HG03439 (cell line): ENCODE measurements around the gene BET1L.
"Not testable (repeated sequence)": the region's sequence is repeated elsewhere in the genome, so short reads cannot be mapped to it uniquely, and the experiment has no call there.

ENCODE experiments used
- ATAC-seq: cut with Tn5 transposase; IDR thresholded peaks from one replicate; pipeline ENCODE4 v1.9.1; 2021; ENCODE audit warnings: mild to moderate bottlenecking, moderate library complexity; ENCODE audit not compliant: unreplicated experiment

Gene BET1L, protein sequence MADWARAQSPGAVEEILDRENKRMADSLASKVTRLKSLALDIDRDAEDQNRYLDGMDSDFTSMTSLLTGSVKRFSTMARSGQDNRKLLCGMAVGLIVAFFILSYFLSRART

DNA sequence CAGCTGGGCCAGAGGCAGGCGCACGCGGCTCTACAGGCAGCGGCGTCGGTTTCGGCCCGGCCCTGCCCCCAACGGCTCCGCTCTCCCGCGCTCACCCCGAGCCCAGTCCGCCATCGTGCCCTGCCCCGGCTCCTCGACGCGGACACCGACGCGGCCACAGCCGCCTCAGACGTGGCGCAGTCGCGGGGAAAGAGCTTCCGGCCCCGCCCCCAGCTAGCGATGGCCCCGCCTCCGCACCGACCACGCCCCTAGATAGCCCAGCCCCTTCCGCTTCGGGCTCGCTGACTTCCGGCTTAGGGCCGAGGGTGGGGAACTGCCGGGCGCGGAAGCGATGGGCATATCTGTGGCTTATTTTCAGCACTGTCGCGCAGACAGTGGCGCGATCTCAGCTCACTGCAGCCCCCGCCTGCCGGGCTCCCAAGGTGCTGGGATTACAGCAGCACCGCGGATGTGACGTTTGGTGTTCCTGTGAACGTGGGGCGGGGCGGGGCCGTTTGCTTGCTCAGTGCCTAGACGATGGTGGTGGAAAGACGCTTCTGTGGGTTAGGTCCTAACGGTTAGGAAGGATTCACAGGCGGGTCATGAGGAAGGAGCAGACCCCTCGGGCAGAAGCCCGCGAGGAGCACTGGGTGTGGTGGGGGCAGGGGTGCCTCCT lies at the start of gene BET1L, which contains the start of gene RIC8A:
TSS of gene BET1L (minus strand) at position 192 of the 655 bp plus-strand sequence. CDS start at position 114, 78 bp downstream.
TSS of gene RIC8A (plus strand) at position 501 of the 655 bp plus-strand sequence. CDS start 1,147 bp downstream, outside the sequence.
- peak; percentile 78 for ATAC-seq

- ATAC-seq, result no peak
These were observed 48.6 kb upstream of the BET1L start for GRCh38 chr11:255816-256215.

DNA sequence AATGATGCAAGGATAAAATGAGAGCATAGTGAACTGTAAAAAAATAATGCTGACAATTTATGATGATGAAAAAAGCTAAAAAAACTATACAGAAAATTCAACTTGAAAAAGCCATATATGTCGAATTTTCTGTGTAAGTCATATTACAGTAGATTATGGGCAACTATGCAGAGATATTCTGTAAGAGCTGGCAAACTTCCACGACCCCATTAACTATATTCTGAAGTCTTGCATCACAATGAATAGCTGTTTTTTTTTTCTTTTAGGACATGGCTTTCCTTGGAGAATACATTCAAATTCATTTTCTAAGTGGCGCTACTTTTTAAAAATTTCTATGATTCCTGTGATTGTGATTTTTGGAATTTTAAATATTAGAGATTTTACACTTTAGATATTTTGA lies 48.0 kb upstream of the BET1L start:
- no peak for ATAC-seq

GRCh38 chr11:253886-254270 lies 46.7 kb upstream of the BET1L start:
- ATAC-seq, result no peak

- no peak for ATAC-seq
These were observed 46.1 kb upstream of the BET1L start for GRCh38 chr11:253160-253885.

- no peak for ATAC-seq
These were observed 45.5 kb upstream of the BET1L start for GRCh38 chr11:252666-253065.

DNA sequence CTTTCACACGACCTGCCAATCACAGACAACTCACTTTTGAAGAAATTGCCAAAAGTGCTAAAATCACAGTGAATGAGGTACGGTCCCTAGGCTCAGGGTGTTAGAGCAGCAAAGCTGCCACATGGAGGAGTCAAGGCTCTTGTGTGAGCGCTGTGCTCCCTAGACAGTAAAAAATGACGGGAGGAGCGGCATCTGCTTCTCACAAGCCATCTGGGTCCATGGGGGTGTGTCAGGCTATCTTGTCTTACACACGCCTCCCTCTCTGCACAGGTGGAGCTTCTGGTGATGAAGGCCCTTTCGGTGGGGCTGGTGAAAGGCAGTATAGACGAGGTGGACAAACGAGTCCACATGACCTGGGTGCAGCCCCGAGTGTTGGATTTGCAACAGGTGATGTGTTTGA lies 44.4 kb upstream of the BET1L start:
- ATAC-seq, result no peak

DNA sequence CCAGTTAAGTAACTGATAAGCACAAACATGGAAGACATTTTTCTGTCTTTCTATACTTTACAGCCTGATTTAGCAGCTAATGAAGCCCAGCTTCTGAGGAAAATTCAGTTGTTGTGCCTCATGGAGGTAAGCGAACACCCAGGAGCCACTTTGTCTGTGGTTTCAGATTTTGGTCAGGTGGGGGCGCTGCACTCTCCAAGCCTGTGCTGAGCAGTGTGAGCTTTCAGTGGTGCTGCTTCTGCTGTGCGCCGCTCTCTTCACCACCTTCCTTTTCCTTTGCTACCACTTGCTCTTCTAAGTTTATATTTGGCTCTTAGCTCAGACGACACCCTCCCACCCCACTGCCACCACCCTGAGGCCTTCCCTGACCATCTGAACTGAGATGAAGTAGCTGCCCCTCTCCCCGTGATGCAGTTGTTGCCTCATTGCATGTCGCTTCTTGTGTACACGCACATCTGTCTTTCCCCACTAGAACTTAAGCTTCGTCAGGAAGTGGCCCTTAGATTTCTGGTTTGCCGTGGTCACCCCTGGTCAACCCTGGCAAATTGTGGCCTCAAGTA lies 43.6 kb upstream of the BET1L start:
- ATAC-seq, result no peak

DNA sequence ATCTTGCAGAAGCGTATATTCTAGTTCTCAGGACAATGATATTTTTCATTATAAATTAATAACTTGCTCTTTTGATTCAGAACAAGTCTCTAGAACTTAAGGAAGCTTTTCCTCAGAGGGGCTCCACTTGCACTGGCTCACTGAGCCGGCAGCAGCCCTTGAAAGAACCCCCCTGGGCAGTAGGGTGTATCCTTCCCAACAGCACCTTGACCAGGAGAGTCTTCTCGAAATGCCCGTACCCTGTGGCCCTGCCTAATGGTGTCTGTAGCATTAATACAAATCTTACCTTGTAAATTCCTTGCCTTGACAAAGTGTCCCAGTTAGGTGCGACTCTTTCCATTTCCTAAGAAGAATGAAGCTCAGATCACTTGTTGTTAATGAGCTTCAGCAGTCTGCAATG lies 43.1 kb upstream of the BET1L start:
- ATAC-seq, result no peak

- no peak for ATAC-seq
These were observed 41.9 kb upstream of the BET1L start for GRCh38 chr11:249062-249461.

- ATAC-seq, result no peak
These were observed 37.2 kb upstream of the BET1L start for GRCh38 chr11:244376-244775.

GRCh38 chr11:241634-242033 lies 34.4 kb upstream of the BET1L start:
- no peak for ATAC-seq

DNA sequence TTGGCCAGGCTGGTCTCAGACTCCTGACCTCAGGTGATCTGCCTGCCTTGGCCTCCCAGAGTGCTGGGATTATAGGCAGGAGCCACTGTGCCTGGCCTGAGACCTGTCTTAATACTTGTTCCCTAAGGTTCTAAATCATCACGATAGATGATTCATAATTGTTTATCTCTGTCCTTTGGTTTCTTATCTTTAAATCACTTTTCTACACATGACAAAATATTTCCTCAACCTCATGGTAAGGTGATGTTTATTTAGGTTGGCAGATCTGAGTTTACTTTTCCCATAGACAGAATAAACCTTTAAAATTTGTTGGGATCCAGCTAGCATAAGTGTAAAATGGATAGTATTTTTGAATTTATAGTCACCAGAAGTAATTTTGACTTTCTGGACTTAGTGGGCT lies 33.1 kb upstream of the BET1L start:
- ATAC-seq, result no peak

DNA sequence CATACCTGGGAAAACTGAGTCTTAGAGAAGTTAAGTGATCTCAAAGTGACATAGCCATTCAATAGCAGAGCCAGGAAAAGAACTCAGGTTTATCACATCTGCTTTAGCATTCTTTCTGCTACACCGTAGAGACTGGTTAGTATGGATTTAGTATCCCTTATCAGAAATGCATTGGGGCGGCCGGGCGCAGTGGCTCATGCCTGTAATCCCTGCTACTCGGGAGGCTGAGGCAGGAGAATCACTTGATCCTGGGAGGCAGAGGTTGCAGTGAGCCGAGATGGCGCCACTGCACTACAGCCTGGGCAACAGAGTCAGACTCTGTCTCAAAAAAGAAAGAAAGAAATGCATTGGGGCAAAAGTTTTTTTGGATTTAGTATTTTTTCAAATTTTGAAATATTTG lies 31.1 kb upstream of the BET1L start:
- not testable (repeated sequence) for ATAC-seq

- ATAC-seq, result peak; percentile 83
These were observed 29.9 kb upstream of the BET1L start, which contains the start of gene PSMD13 for GRCh38 chr11:236774-237767. PSMD13 (plus strand) TSS chr11:236976; CDS start chr11:237050, 74 bp downstream.

DNA sequence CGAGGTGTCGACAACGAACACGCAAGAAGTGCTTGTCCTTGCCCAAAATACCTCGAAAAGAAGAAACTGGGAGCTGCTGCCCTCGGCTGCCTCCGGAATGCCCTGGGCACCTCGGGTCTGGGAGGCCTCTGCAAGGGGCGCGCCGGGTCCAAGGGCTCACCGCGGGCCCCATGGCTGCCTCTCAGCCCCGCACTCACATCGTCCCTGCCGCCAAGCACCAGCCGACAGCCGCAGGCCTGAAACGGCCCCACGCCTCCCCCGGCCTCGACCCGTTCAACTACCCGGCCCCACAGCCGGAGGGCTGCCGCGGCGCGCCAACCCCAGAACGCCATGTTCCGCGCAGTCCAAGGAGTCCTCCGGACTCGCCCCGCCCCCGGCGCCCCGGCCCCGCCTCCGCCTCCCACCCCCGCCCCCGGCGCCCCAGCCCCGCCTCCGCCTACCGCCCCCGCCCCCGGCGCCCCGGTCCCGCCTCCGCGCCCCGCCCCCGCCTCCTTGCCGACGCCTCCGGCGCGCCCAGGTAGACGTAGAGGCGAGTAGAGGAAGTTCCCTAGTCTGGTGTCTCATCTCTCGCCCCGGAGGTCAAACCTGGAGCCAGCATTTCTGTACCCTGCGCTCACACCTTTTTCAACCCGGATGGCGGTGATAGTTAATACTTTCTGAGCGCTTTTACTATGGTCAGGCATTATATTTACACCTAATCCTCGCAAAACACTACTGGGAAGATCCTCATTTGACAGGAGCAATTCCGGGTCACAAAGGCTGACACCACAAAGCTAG lies 29.0 kb upstream of the BET1L start, which contains the start of gene SIRT3:
TSS of gene SIRT3 (minus strand) at position 346 of the 777 bp plus-strand sequence. CDS start at position 332, 14 bp downstream.
- ATAC-seq, result peak; percentile 65

- ATAC-seq, result no peak
These were observed 28.4 kb upstream of the BET1L start for GRCh38 chr11:235609-235996.

DNA sequence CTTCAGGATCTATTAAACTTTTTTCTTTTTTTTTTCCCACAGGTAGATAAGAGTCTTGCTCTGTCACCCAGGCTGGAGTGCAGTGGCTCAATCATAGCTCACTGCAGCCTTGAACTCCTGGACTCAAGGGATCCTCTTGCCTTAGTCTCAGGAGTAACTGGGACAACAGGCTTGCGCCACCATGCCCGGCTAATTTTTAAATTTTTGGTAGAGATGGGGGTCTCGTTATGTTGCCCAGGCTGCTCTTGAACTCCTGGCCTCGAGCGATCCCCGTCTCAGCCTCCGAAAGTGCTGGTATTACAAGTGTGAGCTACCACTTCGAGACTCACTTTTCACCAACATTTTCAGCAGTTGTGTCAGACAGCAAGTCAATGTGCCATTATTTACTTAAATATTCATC lies 28.0 kb upstream of the BET1L start:
- no peak for ATAC-seq

- no peak for ATAC-seq
These were observed 25.8 kb upstream of the BET1L start for GRCh38 chr11:232783-233565.
